Measurements from ENCODE around the gene ELL. TPM values are rescaled to one million over a fixed set of nuclear protein-coding genes. Genes with fewer than 3 reads are reported as not detected.

ELL gene
- total RNA-seq, 2 experiments from 2014 or later, result 46.2 to 46.8 TPM

GRCh38 chr19:18419699-18420460, 102.0 kb downstream of the ELL start:
- no peak for TF ChIP-seq CTCF (IDR thresholded peaks at IDR 0.05)
- H3K4me3 ChIP-seq (ENCODE audit: low read length), result peak overlapping the region; percentile 77
- Mint-ChIP-seq H3K9me3 (no peaks in the 10 kb centered on the region), H3K4me1 (ENCODE audit: low read depth) (peaks cover 85% of the 10 kb centered on the region), H3K36me3 (ENCODE audit: low read depth) (no peaks in the 10 kb centered on the region), H3K27ac (peak overlapping the region; percentile 81), H3K27me3 (peaks cover 34% of the 10 kb centered on the region), H3K4me3 (peak overlapping the region; percentile 89)
- no peaks in the 10 kb centered on the region for H3K9me3 ChIP-seq (ENCODE audit: control insufficient read depth in 1 of 2, insufficient read depth in 1 of 2, low read length in 2 of 2)
- peaks cover 9% of the 10 kb centered on the region for H3K36me3 ChIP-seq (ENCODE audit: insufficient read depth, low read length)
- H3K4me1 ChIP-seq (ENCODE audit: insufficient read depth, low read length), result peaks cover 93% of the 10 kb centered on the region
- peak overlapping the region; percentile 41 to 52 for H3K27ac ChIP-seq (ENCODE audit: low read depth in 1 of 2, low read length in 2 of 2)
- intact Hi-C loops (cut with DNase I, micrococcal nuclease), result loop anchor here in 1 of 2 experiments (5.0 kb wide), 2 partner anchors 78 to 93 kb away; partner anchors contain the start of gene PGPEP1
- peaks cover 11 to 30% of the 10 kb centered on the region in 2 experiments for H3K27me3 ChIP-seq (ENCODE audit: control insufficient read depth in 1 of 2, insufficient read depth in 2 of 2, low read length in 2 of 2)
- ChIA-PET CTCF (interaction anchor here (0.9 to 5.7 kb wide), 6 partner anchors 8 to 169 kb away, joined by 3 to 32 read pairs (median 7); partner anchors contain the start of genes LSM4 and REX1BD), POLR2A (interaction anchor here (0.8 to 9.0 kb wide), 11 partner anchors 9 to 227 kb away, joined by 3 to 97 read pairs (median 7); partner anchors contain the start of genes JUND, MPV17L2, REX1BD and UBA52)
- ATAC-seq (ENCODE audit: poor library complexity), result peak; percentile 40
- peak in 7 of 14 experiments; percentile 39 to 75 (median 56) for DNase-seq

GRCh38 chr19:18419195-18419698, 102.6 kb downstream of the ELL start, which contains the start of gene SSBP4:
TSS of gene SSBP4 (plus strand) at chr19:18419398. CDS start at chr19:18419649, 251 bp downstream.
- DNase-seq (peak in 13 of 14 experiments; percentile 45 to 90 (median 63)), ATAC-seq (ENCODE audit: poor library complexity) (peak; percentile 58)
- Mint-ChIP-seq H3K9me3 (no peaks in the 10 kb centered on the region), H3K4me1 (ENCODE audit: low read depth) (peaks cover 85% of the 10 kb centered on the region), H3K4me3 (peak within 1 kb of the TSS; percentile 92), H3K27me3 (peaks cover 38% of the 10 kb centered on the region), H3K36me3 (ENCODE audit: low read depth) (no peaks in the 10 kb centered on the region), H3K27ac (peak within 1 kb of the TSS; percentile 81)
- no peak for TF ChIP-seq CTCF (IDR thresholded peaks at IDR 0.05)
- H3K4me3 ChIP-seq (ENCODE audit: low read length), result peak within 1 kb of the TSS; percentile 77
- H3K27me3 ChIP-seq (ENCODE audit: control insufficient read depth in 1 of 2, insufficient read depth in 2 of 2, low read length in 2 of 2), result peaks cover 11 to 30% of the 10 kb centered on the region in 2 experiments
- ChIA-PET POLR2A (interaction anchor here (0.8 to 9.0 kb wide), 13 partner anchors 10 to 226 kb away, joined by 3 to 97 read pairs (median 5); partner anchors contain the start of genes JUND, MPV17L2, REX1BD and UBA52), CTCF (interaction anchor here (0.9 to 5.7 kb wide), 8 partner anchors 8 to 227 kb away, joined by 3 to 32 read pairs (median 6); partner anchors contain the start of gene LSM4)
- H3K27ac ChIP-seq (ENCODE audit: low read depth in 1 of 2, low read length in 2 of 2), result peak within 1 kb of the TSS; percentile 41 to 52
- no peaks in the 10 kb centered on the region for H3K9me3 ChIP-seq (ENCODE audit: control insufficient read depth in 1 of 2, insufficient read depth in 1 of 2, low read length in 2 of 2)
- intact Hi-C loops (cut with DNase I, micrococcal nuclease), result loop anchor here in 1 of 2 experiments (5.0 kb wide), 2 partner anchors 77 to 92 kb away; partner anchors contain the start of gene PGPEP1
- H3K4me1 ChIP-seq (ENCODE audit: insufficient read depth, low read length), result peaks cover 94% of the 10 kb centered on the region
- H3K36me3 ChIP-seq (ENCODE audit: insufficient read depth, low read length), result peaks cover 9% of the 10 kb centered on the region

Measured in CD4-positive, alpha-beta T cell (primary cell).